Astrocyte of the hippocampus (primary cell): ENCODE measurements around the gene PHF23.
"Not testable (repeated sequence)": the region's sequence is repeated elsewhere in the genome, so short reads cannot be mapped to it uniquely, and the experiment has no call there.

ENCODE experiments used
- DNase-seq: peaks from one replicate; pipeline ENCODE4 v3.0.0; 2011; ENCODE audit warnings: low read depth, low spot score

The PHF23 gene

DNA sequence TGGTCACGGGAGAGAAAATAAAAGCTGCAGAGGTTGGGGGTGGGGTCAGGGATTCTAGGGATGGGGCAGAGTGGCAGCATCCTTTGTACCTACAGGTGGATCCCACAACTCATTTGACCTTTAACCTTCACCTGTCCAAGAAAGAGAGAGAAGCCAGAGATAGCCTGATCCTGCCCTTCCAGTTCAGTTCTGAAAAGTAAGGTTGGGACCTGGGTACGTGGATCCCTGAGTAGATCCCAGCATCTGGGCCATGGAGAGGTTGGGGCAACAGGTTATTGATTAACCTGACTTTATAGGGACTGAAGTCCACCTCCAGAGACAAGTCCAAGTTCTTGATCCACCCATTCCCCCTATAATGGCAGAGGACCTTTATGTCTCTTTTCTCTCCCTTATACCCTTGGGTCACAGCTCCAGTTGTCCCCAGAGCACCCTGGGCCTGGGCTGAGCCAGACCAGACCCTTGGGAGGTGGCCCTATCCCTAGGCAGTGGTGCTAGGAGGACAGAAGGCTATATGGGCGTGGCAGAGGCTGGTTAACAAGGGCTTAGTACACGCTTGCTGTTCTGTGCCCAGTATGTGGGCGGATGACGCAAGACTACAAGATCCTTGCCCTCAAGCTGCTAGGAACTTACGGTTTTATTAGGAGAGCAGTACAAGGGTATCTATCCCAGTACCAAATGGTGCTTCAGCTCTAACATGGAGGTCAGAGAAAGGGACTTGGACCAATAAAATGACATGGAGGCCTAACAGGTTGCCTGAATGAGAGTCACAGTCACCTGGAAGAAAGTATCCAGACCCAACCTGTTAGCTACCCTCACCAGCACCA lies 19.7 kb upstream of the PHF23 start:
- no peak for DNase-seq

DNA sequence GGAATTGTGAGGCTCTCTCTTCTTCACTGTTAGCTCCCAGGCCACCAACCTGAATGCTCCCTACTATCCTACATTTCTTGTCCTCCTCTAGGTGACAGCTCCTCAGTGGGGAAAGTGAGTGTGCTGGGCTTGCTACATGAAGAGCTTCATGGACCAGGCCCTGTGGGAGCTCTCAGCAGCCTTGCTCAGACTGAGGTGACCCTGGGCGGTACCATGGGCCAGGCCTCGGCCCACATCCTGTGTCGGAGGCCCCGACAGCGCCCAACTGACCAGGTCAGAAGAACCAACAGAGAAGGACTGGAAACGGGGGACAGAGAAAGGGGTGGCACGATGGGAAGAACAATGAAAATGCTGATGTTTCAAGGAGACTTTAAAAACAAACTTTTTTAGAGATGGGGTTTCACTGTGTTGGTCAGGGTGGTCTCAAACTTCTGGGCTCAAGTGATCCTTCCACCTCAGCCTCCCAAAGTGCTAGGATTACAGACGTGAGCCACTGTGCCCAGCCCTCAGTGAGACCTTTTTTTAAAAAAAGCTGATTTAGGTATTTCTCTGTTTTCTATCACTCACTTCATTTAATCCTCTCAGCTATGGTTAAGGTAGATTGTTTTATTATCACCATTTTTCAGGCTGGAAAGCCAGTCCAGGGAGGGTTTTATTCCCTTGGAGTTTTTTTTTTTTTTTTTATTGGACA lies 17.7 kb upstream of the PHF23 start:
- no peak for DNase-seq

DNA sequence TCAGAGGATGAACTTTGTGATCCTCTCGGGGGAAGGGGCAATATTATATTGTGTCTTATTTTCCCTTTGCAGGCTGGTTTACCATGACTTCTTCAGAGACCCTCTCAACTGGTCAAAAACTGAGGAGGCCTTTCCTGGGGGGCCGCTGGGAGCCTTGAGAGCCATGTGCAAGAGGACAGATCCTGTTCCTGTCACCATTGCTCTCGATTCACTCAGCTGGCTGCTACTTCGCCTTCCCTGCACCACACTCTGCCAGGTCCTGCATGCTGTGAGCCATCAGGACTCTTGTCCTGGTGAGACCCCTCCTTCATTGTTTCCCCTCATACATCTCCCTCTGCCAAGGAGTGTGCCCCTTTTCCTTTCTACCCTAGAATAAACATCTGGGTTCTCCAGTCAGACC lies 15.3 kb upstream of the PHF23 start:
- no peak for DNase-seq

DNA sequence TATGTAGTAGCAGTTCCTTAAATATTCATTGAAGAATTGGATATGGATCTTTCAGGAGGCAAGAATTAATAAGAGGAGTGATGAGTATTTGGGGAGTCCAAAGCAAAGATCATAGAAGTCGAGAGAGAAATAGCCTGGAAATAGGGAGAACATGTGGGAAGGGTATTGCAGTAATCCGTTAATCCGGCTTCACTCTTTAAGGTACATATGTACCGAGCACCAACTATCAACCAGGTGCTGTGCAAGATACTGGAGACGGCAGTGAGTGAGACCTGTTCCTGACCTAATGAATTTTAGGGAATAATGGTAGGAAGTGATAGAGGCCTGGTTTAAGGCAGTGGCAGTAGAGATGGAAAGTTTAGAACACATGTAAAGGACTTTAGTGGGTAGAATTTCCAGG lies 13.8 kb upstream of the PHF23 start:
- no peak for DNase-seq

DNA sequence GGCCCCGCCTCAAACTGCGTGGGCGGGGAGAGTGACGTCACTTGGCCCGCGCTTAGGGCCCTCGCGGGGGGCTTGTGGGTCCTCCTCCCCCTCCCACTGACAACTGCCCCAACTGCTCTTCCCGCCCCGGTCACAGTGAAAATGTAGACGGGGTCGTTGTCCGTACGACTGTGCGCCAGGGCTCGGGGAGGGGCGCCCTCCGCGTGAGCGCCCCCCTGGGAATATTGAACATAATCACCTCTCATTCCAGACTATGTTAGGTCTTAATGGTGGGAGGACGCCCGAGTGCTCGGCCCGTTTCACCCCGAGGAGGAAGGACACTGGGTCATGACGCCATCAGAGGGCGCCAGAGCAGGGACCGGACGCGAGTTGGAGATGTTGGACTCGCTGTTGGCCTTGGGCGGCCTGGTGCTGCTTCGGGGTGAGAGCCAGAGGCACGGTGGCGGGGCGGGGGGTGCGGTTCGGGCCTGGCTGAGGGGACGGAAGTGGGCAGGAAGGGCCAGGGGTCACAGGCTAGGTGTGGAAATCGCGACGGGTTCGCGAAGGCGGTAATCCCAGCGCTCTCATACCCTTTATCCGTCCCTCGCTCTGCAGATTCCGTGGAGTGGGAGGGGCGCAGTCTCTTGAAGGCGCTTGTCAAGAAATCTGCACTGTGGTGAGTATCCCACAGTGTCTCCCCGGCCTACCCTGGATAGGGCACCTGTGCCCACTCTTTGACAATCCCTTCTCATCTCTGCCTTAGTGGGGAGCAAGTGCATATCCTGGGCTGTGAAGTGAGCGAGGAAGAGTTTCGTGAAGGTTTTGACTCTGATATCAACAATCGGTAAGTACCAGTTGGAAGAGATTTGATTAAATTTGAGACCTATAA lies 13.2 kb upstream of the PHF23 start, which contains the start of gene ELP5:
Gene ELP5, plus strand, starts transcription at position 40 of the 868 bp plus-strand sequence. Its CDS starts 336 bp downstream, at position 376.
- DNase-seq: peak; percentile 97

DNA sequence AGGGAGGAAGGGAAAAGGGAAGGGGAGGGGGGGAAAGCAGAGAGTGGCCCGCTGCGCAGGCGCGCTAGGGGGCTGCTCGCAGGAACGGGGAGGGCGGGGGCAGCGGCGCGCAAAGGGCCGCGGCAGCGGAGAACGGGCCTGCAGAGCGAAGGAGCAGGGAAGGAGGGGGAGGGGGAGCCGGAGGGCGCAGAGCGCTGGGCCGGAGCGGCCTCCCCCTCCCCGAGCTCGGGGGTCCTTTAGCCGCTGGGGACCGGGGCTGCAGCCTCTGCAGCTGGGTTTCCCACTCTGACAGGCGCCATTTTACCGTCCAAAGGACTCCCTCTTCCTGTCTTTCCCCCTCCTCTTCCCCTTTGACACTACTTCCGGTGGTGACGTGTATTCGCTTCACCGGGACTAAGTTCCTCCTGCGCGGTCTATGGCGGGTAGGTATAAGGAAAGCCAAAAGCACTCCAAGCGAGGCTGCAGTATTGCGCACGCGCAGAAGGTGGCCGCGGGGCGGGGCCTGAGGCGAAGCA lies 12.5 kb upstream of the PHF23 start, which contains the start of gene CTDNEP1:
Gene CTDNEP1, minus strand, starts transcription at position 74 of the 515 bp plus-strand sequence. CDS start 438 bp downstream, outside the sequence.
- peak; percentile 100 for DNase-seq

DNA sequence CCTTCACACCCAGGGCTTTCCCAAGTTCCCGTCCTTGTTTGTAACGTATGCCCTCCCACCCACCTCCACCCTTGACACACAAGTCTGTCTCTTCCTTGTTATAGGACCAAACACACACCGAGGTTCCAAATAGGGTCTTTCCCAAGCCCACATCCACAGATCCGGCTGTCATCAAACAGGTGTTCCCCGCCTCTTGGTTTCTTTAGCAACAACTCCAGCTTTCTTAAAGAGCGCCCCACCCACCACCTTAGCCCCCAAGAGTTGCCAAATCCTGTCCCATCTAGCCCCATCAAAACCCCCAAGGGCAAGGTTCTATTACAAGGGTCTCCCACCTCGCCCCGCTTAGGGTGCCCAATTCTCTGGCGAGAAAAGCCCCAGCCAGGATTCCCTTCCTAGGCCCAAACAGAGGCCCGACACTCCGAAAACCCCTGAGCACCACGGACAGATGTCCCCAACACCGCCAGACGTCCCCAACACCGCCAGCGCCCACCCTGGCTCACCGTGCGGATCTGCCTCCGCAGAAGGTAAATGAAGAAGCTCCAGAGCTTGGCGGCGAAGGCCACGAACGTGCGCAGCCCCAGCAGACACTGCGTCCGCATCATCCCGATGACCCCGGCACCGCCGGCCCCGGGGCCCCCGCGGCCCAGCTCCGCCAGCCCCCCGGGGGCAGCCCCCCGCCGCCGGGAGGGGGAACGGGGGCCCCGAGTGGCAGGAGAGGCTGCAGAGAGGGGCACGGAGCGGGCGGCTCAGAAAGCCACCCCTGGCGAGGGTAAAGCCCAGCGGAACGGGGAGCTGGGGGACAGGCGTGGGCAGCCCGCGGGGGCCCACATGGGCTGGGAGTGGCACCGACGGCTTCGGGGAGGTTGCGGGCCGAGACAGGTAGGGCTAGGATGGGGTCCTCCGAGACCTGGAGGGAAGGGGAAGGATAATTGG lies 11.7 kb upstream of the PHF23 start:
- DNase-seq: peak; percentile 36

DNA sequence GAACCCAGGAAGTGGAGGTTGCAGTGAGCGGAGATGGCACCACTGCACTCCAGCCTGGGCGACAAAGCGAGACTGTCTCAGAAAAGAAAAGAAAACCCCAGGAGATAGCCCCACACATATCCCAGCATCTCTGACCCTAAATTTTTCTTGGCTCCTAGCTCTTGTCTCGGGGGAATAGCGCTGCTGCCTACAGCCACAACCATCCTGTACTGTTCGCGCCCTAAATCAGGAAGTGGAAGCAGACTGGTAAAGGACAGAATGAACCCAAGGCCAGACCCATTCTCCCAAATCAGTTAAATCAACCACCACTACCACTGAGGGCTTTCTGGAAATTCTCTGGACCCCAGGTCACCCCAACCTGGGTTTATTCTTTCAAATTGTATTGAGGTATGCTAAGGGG lies 10.6 kb upstream of the PHF23 start:
- DNase-seq: no peak

DNA sequence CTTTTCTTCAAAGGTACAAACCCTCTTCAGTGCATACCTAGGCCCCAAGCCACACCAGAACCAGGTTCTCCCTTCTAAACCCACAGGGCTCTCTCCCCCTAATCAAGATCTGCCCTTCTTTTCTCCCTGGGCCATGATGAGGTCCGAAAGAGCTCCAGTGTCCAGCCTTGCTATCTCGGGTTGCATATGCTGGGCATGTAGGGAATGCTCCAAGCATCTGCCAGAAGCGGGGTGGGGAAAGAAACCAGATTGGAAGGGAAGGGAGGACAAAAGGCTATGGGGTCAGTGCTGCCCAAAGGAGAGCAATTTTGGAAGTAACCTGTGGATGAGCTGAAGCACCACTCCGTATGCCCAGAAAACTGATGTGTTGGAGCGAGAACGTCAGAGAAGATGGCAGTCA lies 10.0 kb upstream of the PHF23 start:
- DNase-seq: no peak

DNA sequence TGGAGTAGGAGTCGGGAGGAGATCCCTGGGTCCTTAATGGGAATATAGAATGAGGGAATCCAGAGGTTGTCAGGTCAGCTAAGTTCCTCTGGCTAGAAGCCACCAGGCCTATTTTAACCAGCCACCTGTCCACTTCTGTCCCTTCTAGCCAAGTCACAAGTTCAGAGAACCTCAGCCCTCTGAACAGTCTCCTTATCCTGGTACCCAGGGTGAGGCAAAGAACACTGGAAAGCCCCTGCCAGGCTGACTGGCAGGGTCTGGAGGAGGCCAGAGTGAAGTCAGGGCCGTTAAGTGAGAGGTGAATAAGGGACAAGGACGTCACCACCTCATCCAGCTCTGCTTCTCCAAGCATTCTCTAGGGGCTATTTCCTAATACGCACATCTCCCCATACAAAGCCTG lies 9.5 kb upstream of the PHF23 start:
- DNase-seq: no peak

DNA sequence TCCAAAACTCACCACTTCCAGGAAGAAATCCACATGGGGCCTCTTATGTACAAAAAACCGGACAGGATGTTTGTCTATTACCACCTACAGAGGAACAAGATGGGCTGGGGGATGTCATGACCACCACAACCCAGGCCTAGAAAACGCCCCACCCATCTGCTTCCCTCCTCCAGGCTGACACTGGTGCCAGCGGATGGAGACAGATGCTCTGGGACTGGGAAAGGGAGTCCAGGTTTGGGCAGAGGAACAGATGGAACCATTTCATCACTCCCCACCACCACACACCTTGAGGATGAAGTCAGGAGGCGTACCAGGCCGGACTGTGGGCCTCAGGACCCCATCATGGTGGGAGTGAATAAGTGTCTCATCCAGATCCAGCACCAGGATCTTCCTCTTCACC lies 7.5 kb upstream of the PHF23 start:
- no peak for DNase-seq

DNA sequence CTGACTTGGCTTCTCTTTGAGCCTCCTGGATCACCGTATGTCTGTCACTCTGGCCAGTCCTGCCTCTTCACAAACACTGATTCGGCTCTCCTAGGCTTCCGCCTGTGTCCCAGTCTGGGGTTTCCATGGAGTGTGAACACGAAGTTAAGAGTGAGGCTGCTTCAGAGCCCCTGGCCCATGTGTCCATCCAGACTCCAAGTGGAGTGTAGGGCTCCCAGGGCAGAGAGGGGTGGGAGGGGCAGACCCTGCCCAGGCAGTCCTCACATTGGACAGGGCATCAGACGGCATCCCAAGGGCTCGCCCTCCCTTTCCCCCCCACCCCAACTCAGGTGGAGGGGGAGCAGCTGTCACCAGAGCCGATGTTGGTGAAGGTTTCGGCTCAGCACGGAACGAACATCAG lies 4.6 kb upstream of the PHF23 start:
- not testable (repeated sequence) for DNase-seq

DNA sequence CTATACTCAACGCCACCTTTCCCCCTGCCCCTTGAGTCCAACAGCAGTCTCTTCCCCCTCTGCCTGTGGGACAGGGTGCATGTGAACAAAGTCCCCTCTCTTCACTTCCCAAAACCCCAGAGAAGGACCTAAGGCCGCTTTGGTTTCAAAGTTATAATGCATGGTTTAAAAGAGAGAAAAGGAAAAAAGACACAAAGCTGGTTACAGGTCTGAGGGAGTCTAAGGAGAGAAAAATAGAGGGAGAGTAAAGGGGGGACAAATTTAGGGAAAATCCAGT lies 4.1 kb upstream of the PHF23 start:
- no peak for DNase-seq

DNA sequence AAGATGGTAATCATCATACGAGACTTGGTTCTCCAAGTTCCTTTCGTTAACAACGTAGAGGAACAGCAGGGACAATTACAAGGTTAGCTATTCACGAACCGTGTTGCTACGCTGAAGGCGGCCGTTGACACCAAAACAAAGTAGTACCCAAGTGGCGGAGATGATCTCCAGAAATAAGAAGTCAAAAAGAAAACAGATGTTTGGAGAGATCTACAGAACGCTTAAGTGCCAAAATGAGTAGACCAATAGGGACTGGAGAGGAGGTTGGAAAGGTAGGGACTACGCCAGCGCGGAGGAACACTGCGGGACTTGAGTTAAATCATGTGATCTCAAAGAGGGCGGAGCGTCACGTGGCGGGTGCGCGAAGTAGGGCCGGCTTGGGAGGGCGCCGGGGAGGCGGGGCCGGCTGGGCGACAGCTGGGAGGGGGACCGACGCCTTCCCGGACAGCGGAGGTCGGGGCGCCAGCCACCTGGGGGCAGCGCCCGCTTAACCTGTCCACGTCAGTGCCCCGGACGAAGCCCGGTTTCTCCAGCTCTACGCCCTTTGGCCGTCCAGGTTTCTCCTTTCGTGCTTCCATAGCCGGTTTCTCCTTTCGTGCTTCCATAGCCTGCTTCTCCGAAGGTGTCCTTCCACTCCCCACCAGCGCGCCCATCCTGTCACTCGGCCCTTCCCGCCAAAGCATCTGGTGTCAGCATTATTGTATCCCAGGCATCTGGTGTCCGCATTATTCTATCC lies 3.6 kb upstream of the PHF23 start:
- peak; percentile 97 for DNase-seq

DNA sequence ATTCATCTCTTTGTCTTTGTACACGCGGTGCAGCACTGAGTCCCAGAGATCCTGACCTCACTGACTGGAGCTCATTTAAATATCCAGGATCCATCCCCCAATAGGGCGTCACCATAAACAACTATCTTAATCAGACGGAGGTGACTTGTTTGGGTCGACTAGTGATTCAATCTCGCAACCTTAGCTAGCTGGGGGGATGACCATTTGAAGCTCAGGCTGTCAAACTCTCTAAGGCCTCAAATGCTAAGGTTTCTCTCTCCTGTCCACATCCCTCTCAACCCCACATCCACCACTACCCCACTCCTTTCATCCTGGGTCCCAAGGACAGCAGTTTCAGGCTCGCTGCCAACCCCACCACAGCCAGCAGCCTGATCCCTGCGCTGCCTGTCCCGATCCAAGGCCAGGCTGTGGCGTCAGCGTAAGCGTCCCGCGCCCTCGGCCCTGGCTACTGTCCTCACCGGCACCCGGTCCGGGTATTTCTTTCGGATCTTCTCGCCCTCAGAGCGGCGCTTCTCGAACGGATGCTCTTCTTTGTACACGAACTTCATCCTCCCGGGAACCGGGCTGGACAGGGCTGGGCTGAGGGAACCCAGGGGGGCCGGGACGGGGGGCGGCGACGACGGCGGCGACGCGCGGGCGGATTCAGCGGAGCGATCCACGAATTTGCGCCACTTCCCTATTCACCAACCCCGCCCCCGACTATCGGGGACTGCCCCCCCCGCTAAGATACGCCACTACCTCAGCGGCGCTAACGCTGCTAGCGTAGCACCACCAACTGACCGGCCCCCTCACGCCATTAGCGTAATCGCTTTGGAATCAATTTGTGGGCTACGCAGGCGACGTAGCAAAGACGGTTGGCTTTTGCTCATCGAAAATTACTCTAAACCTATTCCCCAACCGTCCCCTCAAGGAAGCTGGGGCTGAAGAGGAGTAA lies 2.8 kb upstream of the PHF23 start, which contains the start of gene GABARAP:
Gene GABARAP, minus strand, starts transcription at position 667 of the 934 bp plus-strand sequence. Its CDS starts 119 bp downstream, at position 548.
- DNase-seq: peak; percentile 96

DNA sequence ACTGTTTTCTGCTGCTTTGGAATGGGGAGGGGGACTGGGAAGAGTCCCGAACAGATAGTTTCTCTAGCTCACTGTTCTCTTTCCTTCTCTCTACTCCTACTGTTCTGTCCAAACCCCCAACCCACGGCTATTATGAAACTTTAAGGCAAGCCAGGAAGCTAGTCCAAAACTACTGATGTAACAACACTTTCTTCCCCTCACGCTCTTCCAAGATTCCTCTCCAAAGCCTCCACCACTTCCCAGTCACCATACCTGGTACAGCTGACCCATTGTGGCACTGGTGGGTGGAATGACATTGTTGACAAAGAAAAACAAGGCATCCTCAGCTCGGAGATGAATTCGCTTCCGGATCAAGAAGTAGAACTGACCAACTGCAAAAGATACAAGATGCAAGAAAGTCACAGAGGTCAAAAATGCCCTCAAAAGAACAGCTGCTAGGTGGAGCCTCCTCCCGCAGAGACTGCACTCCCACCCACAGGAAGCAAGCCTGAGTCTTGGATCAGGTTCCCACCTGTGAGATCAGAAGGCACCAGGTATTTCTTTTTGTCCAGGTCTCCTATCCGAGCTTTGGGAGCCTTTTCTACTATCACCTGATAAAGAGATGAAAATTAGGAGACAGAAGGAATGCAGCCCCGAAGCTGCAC lies 2.0 kb upstream of the PHF23 start:
- no peak for DNase-seq

DNA sequence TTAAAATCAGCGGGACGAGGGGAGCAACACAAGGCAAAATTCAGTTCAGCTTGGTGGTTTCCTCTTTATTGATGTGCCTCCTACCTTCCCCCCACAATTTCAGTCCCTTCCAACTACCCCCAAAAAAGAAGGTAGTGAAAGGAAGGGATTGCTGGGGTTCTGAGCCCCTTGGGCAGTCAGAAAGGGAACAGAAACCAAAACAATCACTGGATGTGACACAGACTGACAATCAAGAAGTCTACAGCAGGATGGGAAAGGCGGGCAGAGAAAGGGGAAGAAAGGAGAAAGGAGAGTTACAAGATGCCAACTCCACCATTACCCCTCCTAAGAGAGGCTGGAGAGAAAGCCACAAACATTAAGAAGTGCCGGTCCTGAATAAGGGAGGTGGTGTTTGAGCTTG lies 1.1 kb upstream of the PHF23 start:
- no peak for DNase-seq

DNA sequence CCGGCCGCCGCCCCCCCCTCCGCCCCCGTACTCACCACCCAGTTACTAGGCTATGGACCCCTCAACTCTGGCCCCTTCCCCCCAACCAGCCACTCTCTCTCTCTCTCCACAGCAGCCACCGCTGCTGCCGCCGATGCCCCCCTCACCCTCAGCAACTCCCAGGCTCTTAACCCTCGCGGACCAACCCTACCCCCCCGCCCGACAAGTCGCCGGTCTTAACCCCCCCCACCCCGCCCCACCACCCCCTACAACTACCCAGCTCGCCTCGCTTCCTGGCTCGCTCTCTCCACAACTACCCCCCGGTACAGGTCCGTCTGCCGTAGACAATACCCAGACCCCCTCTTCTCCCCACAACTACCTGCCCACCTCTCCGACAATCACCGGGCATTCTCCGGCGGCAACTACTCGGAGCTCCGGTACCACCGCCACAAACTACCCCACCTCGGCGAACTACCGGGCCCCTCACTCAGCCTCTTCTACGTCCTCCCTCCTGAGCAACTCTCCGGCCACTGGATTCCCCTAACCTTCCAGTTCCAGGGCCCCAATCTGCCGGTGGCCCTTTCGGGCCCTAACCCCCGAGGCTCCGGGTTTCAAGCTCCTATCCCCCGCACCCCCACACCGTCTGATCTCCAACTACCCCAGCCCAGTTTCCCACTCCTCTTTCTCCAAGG lies 702 bp downstream of the PHF23 start:
- DNase-seq: peak; percentile 58
